HCT116 (cell line): ENCODE results near the gene TERT. TPM values are rescaled to one million over a fixed set of nuclear protein-coding genes. Genes with fewer than 3 reads are reported as not detected.

Experiments
- ATAC-seq: fragments of 200-7000 bp; cut with Tn5 transposase; 2 replicates; pipeline ENCODE4 v1.9.1; 2020; ENCODE audit warnings: mild to moderate bottlenecking, moderate library complexity
- BruUV-seq: library from RNA; stranded (reverse); fragments of 400-500 nt; replicated peaks from 2 replicates; lab custom pipeline; 2021; lab: Mats Ljungman, UMichigan
- CTCF ChIA-PET: fragments of 300-600 bp; sonication (Branson Sonifier 250); formaldehyde crosslinking; loops from one replicate; lab custom pipeline; 2021; ENCODE audit warnings: antibody characterized with exemption; lab: Charles Lee
- POLR2A ChIA-PET: fragments of 300-600, 350-600 bp; sonication (Branson Sonifier 250); formaldehyde crosslinking; loops from one replicate; lab custom pipeline; 2021; ENCODE audit warnings: antibody characterized with exemption; lab: Charles Lee
- RAD21 ChIA-PET, 2 experiments: fragments of 300-600 bp; sonication (Branson Sonifier 250); formaldehyde crosslinking; loops; one replicate each; lab custom pipeline; 2023; ENCODE audit warnings: low total read pairs in 2 of 2; ENCODE audit not compliant: uncharacterized antibody in 2 of 2, unreplicated experiment in 2 of 2, low non-redundant PET in 1 of 2; lab: Charles Lee
- DNase-seq: peaks from one replicate; pipeline ENCODE4 v3.0.0-alpha.2; 2010; ENCODE audit warnings: low read depth, low spot score
- H2AFZ ChIP-seq: fragments of 200-600 bp; shearing (Covaris generic), sonication (generic); 2 replicates; pipeline ENCODE4 v1.6.1; 2017; ENCODE audit warnings: low read depth, mixed run types, mixed read lengths, antibody characterized with exemption, low read length; ENCODE audit not compliant: poor library complexity, severe bottlenecking
- H3K27ac ChIP-seq: 2 replicates; pipeline ENCODE4 v1.5.1; 2012; ENCODE audit warnings: low read depth, low read length
- H3K27me3 ChIP-seq: fragments of 200-600 bp; sonication (generic); 2 replicates; pipeline ENCODE4 v1.6.1; 2016; ENCODE audit warnings: mixed run types, low read length, mixed read lengths; ENCODE audit not compliant: insufficient read depth
- H3K36me3 ChIP-seq, 2 experiments: fragments of 200-500 bp in 1 of 2; fragments of 200-600 bp in 1 of 2; sonication (Bioruptor generic) in 1 of 2; sonication (generic) in 1 of 2; 2 replicates each; pipeline versions ENCODE4 v1.5.1 to v1.6.1; 2014 to 2016; ENCODE audit warnings: low read length in 2 of 2, inconsistent platforms in 1 of 2, mixed read lengths in 1 of 2, mixed run types in 1 of 2; ENCODE audit not compliant: insufficient read depth in 2 of 2, control insufficient read depth in 1 of 2
- H3K4me1 ChIP-seq, 2 experiments: fragments of 200-600 bp in 1 of 2; sonication (generic) in 1 of 2; 2 replicates each; pipeline versions ENCODE4 v1.5.1 to v1.6.1; 2012 to 2017; ENCODE audit warnings: low read length in 2 of 2, inconsistent platforms in 1 of 2, mild to moderate bottlenecking in 1 of 2, mixed read lengths in 1 of 2, mixed run types in 1 of 2, moderate library complexity in 1 of 2; ENCODE audit not compliant: insufficient read depth in 2 of 2, control insufficient read depth in 1 of 2
- H3K4me2 ChIP-seq: fragments of 200-600 bp; sonication (generic); 2 replicates; pipeline ENCODE4 v1.6.1; 2017; ENCODE audit warnings: mixed run types, low read length, mixed read lengths
- H3K4me3 ChIP-seq, 2 experiments: fragments of 200-600 bp in 1 of 2; sonication (generic) in 1 of 2; replicated peaks in 1 of 2; 2 replicates each; pipeline ENCODE4 v1.5.1; 2011 to 2016; ENCODE audit warnings: low read length in 2 of 2, control low read depth in 1 of 2, low read depth in 1 of 2, mild to moderate bottlenecking in 1 of 2, mixed read lengths in 1 of 2, mixed run types in 1 of 2
- H3K79me2 ChIP-seq: fragments of 200-600 bp; sonication (generic); 2 replicates; pipeline ENCODE4 v1.6.1; 2017; ENCODE audit warnings: mild to moderate bottlenecking, mixed run types, low read length, moderate library complexity, mixed read lengths; ENCODE audit not compliant: insufficient read depth
- H3K9ac ChIP-seq: fragments of 200-600 bp; sonication (generic); 2 replicates; pipeline ENCODE4 v1.6.1; 2016; ENCODE audit warnings: low read length, mixed read lengths
- H3K9me2 ChIP-seq: fragments of 200-600 bp; sonication (generic), shearing (Covaris generic); 2 replicates; pipeline ENCODE4 v1.6.1; 2017; ENCODE audit warnings: mixed run types, mild to moderate bottlenecking, moderate library complexity; ENCODE audit not compliant: insufficient read depth
- H3K9me3 ChIP-seq, 2 experiments: fragments of 200-500 bp in 1 of 2; fragments of 200-600 bp in 1 of 2; sonication (Bioruptor generic) in 1 of 2; sonication (generic) in 1 of 2; 2 replicates each; pipeline ENCODE4 v1.6.1; 2014 to 2017; ENCODE audit warnings: low read length in 2 of 2, mixed read lengths in 2 of 2, inconsistent platforms in 1 of 2, low read depth in 1 of 2, mild to moderate bottlenecking in 1 of 2, mixed run types in 1 of 2, moderate library complexity in 1 of 2; ENCODE audit not compliant: control insufficient read depth in 1 of 2, insufficient read depth in 1 of 2
- H4K20me1 ChIP-seq: fragments of 200-600 bp; sonication (generic), shearing (Covaris generic); 2 replicates; pipeline ENCODE4 v1.6.1; 2017; ENCODE audit warnings: mixed run types, mild to moderate bottlenecking, moderate library complexity; ENCODE audit not compliant: insufficient read depth
- ATF3 ChIP-seq: IDR thresholded peaks from 2 replicates; pipeline ENCODE4 v1.6.1; 2012
- CEBPB ChIP-seq: IDR thresholded peaks from 2 replicates; pipeline ENCODE4 v1.6.1; 2012; ENCODE audit warnings: low read depth
- CTCF ChIP-seq, 3 experiments: fragments of 200-600 bp in 1 of 3; sonication (generic) in 1 of 3; IDR thresholded peaks in 2 of 3; conservative IDR thresholded peaks in 1 of 3; 2 replicates each; pipeline ENCODE4 v1.5.1; 2012 to 2017; ENCODE audit warnings: low read depth in 2 of 3, low read length in 2 of 3, antibody characterized with exemption in 1 of 3, borderline replicate concordance in 1 of 3, control low read depth in 1 of 3, mild to moderate bottlenecking in 1 of 3, mixed read lengths in 1 of 3, mixed run types in 1 of 3, moderate library complexity in 1 of 3; ENCODE audit not compliant: insufficient read depth in 1 of 3
- ELF1 ChIP-seq: IDR thresholded peaks from 2 replicates; pipeline ENCODE4 v1.6.1; 2012; ENCODE audit warnings: low read depth, borderline replicate concordance
- EZH2 ChIP-seq: fragments of 200-600 bp; sonication (generic); IDR thresholded peaks from 2 replicates; pipeline ENCODE4 v1.6.1; 2017; ENCODE audit warnings: antibody characterized with exemption, mixed run types
- EZH2phosphoT487 ChIP-seq: fragments of 200-600 bp; IDR thresholded peaks from 2 replicates; pipeline ENCODE4 v1.6.1; 2018; ENCODE audit warnings: antibody characterized with exemption, borderline replicate concordance
- FOSL1 ChIP-seq: IDR thresholded peaks from 2 replicates; pipeline ENCODE4 v1.6.1; 2012; ENCODE audit warnings: low read depth
- POLR2A ChIP-seq: IDR thresholded peaks from 2 replicates; pipeline ENCODE4 v1.7.0; 2011; ENCODE audit warnings: borderline replicate concordance; ENCODE audit not compliant: insufficient read depth, insufficient read length; ENCODE audit errors: extremely low read depth
- RAD21 ChIP-seq: IDR thresholded peaks from 2 replicates; pipeline ENCODE4 v1.6.1; 2012; ENCODE audit warnings: low read depth, mild to moderate bottlenecking
- SIN3A ChIP-seq: IDR thresholded peaks from 2 replicates; pipeline ENCODE4 v1.6.1; 2012; ENCODE audit warnings: low read depth
- SP1 ChIP-seq: IDR thresholded peaks from 2 replicates; pipeline ENCODE4 v1.6.1; 2012; ENCODE audit warnings: low read depth
- SRF ChIP-seq: IDR thresholded peaks from 2 replicates; pipeline ENCODE4 v1.6.1; 2012; ENCODE audit warnings: low read depth
- YY1 ChIP-seq: IDR thresholded peaks from 2 replicates; pipeline ENCODE4 v1.6.1; 2011; ENCODE audit warnings: low read length, low read depth, moderate library complexity, mild to moderate bottlenecking; ENCODE audit not compliant: insufficient replicate concordance; ENCODE audit errors: extremely low read depth
- ZNF274 ChIP-seq: fragments of 200-500 bp; sonication (Bioruptor generic); IDR thresholded peaks from 2 replicates; pipeline ENCODE4 v1.6.1; 2014; ENCODE audit warnings: mild to moderate bottlenecking, low read depth, low read length, inconsistent platforms
- intact Hi-C: fragments of 100-400 bp; cut with micrococcal nuclease; formaldehyde crosslinking; loops from 2 replicates; pipeline ENCODE4 v1.10.0; 2022
- total RNA-seq: library from RNA; stranded (reverse); gene quantifications from one replicate; pipeline ENCODE4 v1.2.1, GENCODE V29; 2021; ENCODE audit not compliant: unreplicated experiment

The TERT gene
- total RNA-seq, 1 experiment from 2014 or later: 6.9 TPM

DNA sequence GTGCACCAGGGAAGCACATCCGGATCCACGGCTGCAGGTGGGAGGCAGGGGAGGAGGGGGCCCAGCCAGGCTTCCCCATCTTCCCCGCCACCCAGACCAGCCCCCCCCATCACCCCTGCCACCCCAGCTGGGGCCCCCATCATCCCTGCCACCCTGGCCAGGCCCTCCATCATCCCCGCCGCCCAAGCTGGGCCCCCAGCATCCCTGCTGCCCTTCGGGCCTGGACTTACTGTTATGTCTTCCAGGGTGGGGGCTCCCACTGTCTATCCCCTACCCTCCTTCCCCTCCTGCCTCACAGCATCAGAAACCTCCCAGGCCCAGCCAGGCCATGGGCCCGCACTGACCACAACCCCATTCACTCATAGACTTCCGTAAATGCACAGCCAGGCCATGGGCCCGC lies 42.2 kb downstream of the TERT start:
- RAD21 ChIA-PET: no interaction called here
- BruUV-seq: no TSS peak
- POLR2A ChIA-PET: no interaction called here

More for the DNA sequence above, 42.2 kb downstream of the TERT start:
- Histone ChIP-seq H3K4me2 (no peak overlapping the region), H3K79me2 (no peaks in the 10 kb centered on the region), H4K20me1 (no peaks in the 10 kb centered on the region), H3K36me3 (no peaks in the 10 kb centered on the region), H3K27ac (no peak overlapping the region), H2AFZ (no peak overlapping the region), H3K4me1 (peaks cover 0 to 2% of the 10 kb centered on the region in 2 experiments; a peak in 1 of 4 replicates), H3K9ac (no peak overlapping the region), H3K9me3 (no peaks in the 10 kb centered on the region), H3K27me3 (no peaks in the 10 kb centered on the region), H3K9me2 (no peaks in the 10 kb centered on the region), H3K4me3 (no peak overlapping the region)
- CTCF ChIA-PET: no interaction called here
- no peak for TF ChIP-seq CTCF (IDR thresholded peaks at IDR 0.05 in 2 of 3, conservative IDR thresholded peaks at IDR 0.05 in 1 of 3; ENCODE audit: borderline replicate concordance in 1 of 3, insufficient read depth in 1 of 3, low read depth in 2 of 3, low read length in 2 of 3)
- no peak for TF ChIP-seq EZH2phosphoT487
- TF ChIP-seq FOSL1: no peak
- TF ChIP-seq SRF: no peak
- TF ChIP-seq ELF1: no peak
- no peak for TF ChIP-seq SIN3A
- TF ChIP-seq EZH2: no peak
- no peak for TF ChIP-seq POLR2A
- TF ChIP-seq CEBPB: no peak
- TF ChIP-seq ATF3: no peak
- TF ChIP-seq ZNF274: no peak
- no peak for TF ChIP-seq RAD21
- TF ChIP-seq YY1: no peak
- no peak for TF ChIP-seq SP1
- intact Hi-C loops: no loop called here
- no peak for DNase-seq
- no peak for ATAC-seq
